GM12878 (cell line): ENCODE measurements around the gene CREB3. TPM values are rescaled to one million over a fixed set of nuclear protein-coding genes. Genes with fewer than 3 reads are reported as not detected.

Experiments
- ATAC-seq: fragments of 200-7000 bp; cut with Tn5 transposase; 3 replicates; pipeline ENCODE4 v1.9.1; 2020; ENCODE audit warnings: mild to moderate bottlenecking, moderate library complexity
- BruUV-seq: library from RNA; stranded (reverse); fragments of 400-500 nt; replicated peaks from 2 replicates; lab custom pipeline; 2021; lab: Mats Ljungman, UMichigan
- CTCF ChIA-PET: fragments of 300-600 bp; sonication (Branson Sonifier 250); formaldehyde crosslinking; extraction: SDS; loops from one replicate; lab custom pipeline; 2021; ENCODE audit warnings: inconsistent platforms; lab: Yijun Ruan, JAX
- POLR2A ChIA-PET: fragments of 350-600 bp; formaldehyde crosslinking; extraction: SDS; loops from one replicate; lab custom pipeline; 2021; ENCODE audit warnings: inconsistent platforms; lab: Charles Lee
- RAD21 ChIA-PET: fragments of 300-600 bp; sonication (Branson Sonifier 250); formaldehyde crosslinking; loops from one replicate; lab custom pipeline; 2023; ENCODE audit warnings: antibody characterized with exemption; ENCODE audit not compliant: unreplicated experiment; lab: Charles Lee
- SMC1A ChIA-PET: fragments of 300-600 bp; sonication (Branson Sonifier 250); formaldehyde crosslinking; loops from one replicate; lab custom pipeline; 2023; ENCODE audit not compliant: unreplicated experiment, uncharacterized antibody; lab: Charles Lee
- DNase-seq: peaks from one replicate; pipeline ENCODE4 v3.0.0-alpha.2; 2011; ENCODE audit warnings: low read depth, low spot score
- FAIRE-seq: peaks from 3 replicates; lab custom pipeline; 2011; peaks lifted over from hg19 to GRCh38; lab: Jason Lieb, UNC
- H2AFZ ChIP-seq: 2 replicates; pipeline ENCODE4 v1.6.0; 2011; ENCODE audit warnings: low read depth, low read length, control low read depth; ENCODE audit not compliant: control insufficient read depth
- H3K27ac ChIP-seq: 2 replicates; pipeline ENCODE4 v1.5.1; 2011; ENCODE audit warnings: control low read depth; ENCODE audit not compliant: control insufficient read depth, insufficient read depth
- H3K27me3 ChIP-seq, 2 experiments: replicated peaks in 1 of 2; 2 replicates each; pipeline versions ENCODE4 v1.6.0 to v1.6.1; 2011; ENCODE audit warnings: low read length in 1 of 2; ENCODE audit not compliant: control insufficient read depth in 2 of 2, insufficient read depth in 2 of 2
- H3K36me3 ChIP-seq, 2 experiments: 2 replicates each; pipeline ENCODE4 v1.5.1; 2011; ENCODE audit warnings: low read length in 1 of 2; ENCODE audit not compliant: control insufficient read depth in 2 of 2, insufficient read depth in 2 of 2
- H3K4me1 ChIP-seq: 2 replicates; pipeline ENCODE4 v1.6.1; 2011; ENCODE audit warnings: mild to moderate bottlenecking, low read length, moderate library complexity, mixed read lengths; ENCODE audit not compliant: control insufficient read depth, insufficient read depth
- H3K4me2 ChIP-seq: 2 replicates; pipeline ENCODE4 v1.6.0; 2011; ENCODE audit warnings: control low read depth; ENCODE audit not compliant: control insufficient read depth, insufficient read depth
- H3K4me3 ChIP-seq: fragments of 200-600 bp; sonication (generic); 2 replicates; pipeline ENCODE4 v1.5.1; 2016
- H3K79me2 ChIP-seq: 2 replicates; pipeline ENCODE4 v1.6.0; 2011; ENCODE audit warnings: low read length; ENCODE audit not compliant: control insufficient read depth, insufficient read depth
- H3K9ac ChIP-seq: 2 replicates; pipeline ENCODE4 v1.8.0; 2011; ENCODE audit warnings: low read length, control low read depth, mixed read lengths; ENCODE audit not compliant: control insufficient read depth, insufficient read depth
- H3K9me3 ChIP-seq: replicated peaks from 3 replicates; pipeline ENCODE4 v1.5.1; 2011; ENCODE audit warnings: mild to moderate bottlenecking, low read length; ENCODE audit not compliant: control insufficient read depth, insufficient read depth
- H4K20me1 ChIP-seq: 2 replicates; pipeline ENCODE4 v1.6.0; 2011; ENCODE audit not compliant: control insufficient read depth, insufficient read depth
- IKZF1 ChIP-seq: fragments of 450-650 bp; conservative IDR thresholded peaks from 2 replicates; pipeline ENCODE4 v1.6.1; 2017; ENCODE audit warnings: antibody characterized with exemption, mild to moderate bottlenecking
- NFYA ChIP-seq: IDR thresholded peaks from 2 replicates; pipeline ENCODE4 v1.6.1; 2011; ENCODE audit warnings: low read depth, mild to moderate bottlenecking, low read length, improper control_type of control experiment, borderline replicate concordance
- SREBF1 ChIP-seq: IDR thresholded peaks from 2 replicates; pipeline ENCODE4 v1.6.1; 2012; ENCODE audit warnings: mild to moderate bottlenecking, low read length
- ZNF24 ChIP-seq: fragments of 450-650 bp; IDR thresholded peaks from 2 replicates; pipeline ENCODE4 v1.6.1; 2017; ENCODE audit warnings: antibody characterized with exemption, mild to moderate bottlenecking
- WGBS: methylation state at CpG from one replicate; pipeline ENCODE4 v1.1.6; 2016; ENCODE audit warnings: low lambda C conversion rate; ENCODE audit not compliant: insufficient replicate concordance, insufficient coverage; ENCODE audit errors: missing lambda C conversion rate; 5-methylcytosine and 5-hydroxymethylcytosine counted together
- in situ Hi-C: fragments of 300-500 bp; cut with MboI; formaldehyde crosslinking; loops from 9 replicates; pipeline ENCODE4 v1.14.3; 2018; ENCODE audit warnings: mixed read lengths
- intact Hi-C: fragments of 100-400 bp; cut with micrococcal nuclease; formaldehyde crosslinking; loops from one replicate; pipeline ENCODE4 v1.14.2; 2022; ENCODE audit not compliant: unreplicated experiment
- polyA plus RNA-seq, 11 experiments: library from polyadenylated mRNA; depleted of rRNA in 4 of 11; unstranded in 6 of 11; stranded (reverse) in 5 of 11; fragments of >200 nt; fragmentation: Nextera tagmentation in 4 of 11; fragmentation: Illumina TruSeq in 1 of 11; extraction: Ambion mirVana in 4 of 11; extraction: Trizol in 1 of 11; gene quantifications; 1 replicate in 1 of 11; 2 replicates in 10 of 11; pipeline versions ENCODE4 v1.2.1 to v1.2.3, GENCODE V29; 2011 to 2016; ENCODE audit warnings: inconsistent platforms in 2 of 11, missing spikeins in 2 of 11, low read depth in 1 of 11
- total RNA-seq, 4 experiments: library from RNA; depleted of rRNA in 3 of 4; stranded (reverse); fragments of >200 nt in 3 of 4; fragmentation: Illumina TruSeq in 1 of 4; extraction: Trizol in 1 of 4; gene quantifications; 2 replicates each; pipeline versions ENCODE4 v1.2.1 to v1.2.3, GENCODE V29; 2013 to 2021

Gene CREB3
- total and polyA plus RNA-seq, 10 of the 15 experiments (the other 5 are each of a cell fraction or from before 2014, with no cell fraction given) = 9.8 to 38.9 (median 19.8) TPM

DNA sequence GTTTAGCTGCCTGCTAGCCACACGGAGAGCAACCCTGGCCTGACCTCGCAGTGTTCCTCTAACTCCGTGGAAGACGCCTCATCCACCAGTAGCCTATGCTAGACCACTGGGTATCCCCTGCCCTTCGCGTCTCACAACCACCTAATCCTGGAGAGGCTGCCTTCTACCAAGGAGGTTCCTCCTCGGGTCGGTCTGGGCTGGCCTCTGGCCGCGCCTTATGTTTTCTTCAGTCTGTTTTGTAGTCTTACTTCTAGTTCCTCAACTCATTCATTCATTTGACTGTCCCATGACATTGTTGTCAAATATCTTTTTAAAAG lies 41.2 kb upstream of the CREB3 start (continued):
- TF ChIP-seq IKZF1 (no peak), NFYA (no peak), ZNF24 (no peak)

DNA sequence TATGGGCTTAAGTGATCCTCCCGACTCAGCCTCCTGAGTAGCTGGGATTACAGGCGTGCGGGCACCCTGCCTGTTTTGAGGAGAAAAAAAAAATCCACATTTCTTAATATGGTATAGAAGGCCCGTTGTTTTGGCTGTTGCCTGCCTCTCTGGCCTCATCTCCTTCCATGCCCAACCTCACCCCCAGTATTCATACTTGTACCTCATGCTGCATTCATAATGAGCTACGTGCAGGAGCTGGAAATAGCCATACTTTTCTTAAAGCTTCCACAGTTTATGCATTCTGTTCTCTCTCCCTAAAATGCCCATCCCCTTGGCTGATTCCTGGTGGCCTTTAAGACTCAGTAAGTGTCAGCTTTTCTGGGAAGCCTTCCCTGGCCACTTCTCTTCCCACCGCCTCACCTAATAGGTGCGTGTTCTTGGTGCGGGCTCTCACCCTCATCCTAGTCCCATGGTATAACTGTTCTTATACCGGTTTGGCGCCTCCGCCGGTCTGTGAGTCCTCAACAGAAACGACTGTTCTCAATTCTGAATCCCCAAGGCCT lies 40.6 kb upstream of the CREB3 start:
- Histone ChIP-seq H3K9me3 (no peaks in the 10 kb centered on the region), H3K27ac (no peak overlapping the region), H3K9ac (no peak overlapping the region), H3K4me3 (no peak overlapping the region), H3K4me2 (no peak overlapping the region), H3K4me1 (peaks cover 3% of the 10 kb centered on the region; the same call in 1 of the 2 replicates), H3K36me3 (peaks cover 6 to 10% of the 10 kb centered on the region in 2 experiments; a peak in 2 of 4 replicates), H4K20me1 (no peaks in the 10 kb centered on the region), H3K27me3 (no peaks in the 10 kb centered on the region), H3K79me2 (no peaks in the 10 kb centered on the region; the same call in 1 of the 2 replicates), H2AFZ (no peak overlapping the region)
- ChIA-PET CTCF (interaction anchor here (0.8 to 15.2 kb wide), 5 partner anchors 20 to 98 kb away, joined by 3 to 227 read pairs (median 4); partner anchors contain the start of genes ARHGEF39, CCDC107 and RMRP), POLR2A (interaction anchor here (1.1 to 2.7 kb wide), 4 partner anchors 9 to 40 kb away, joined by 3 to 13 read pairs (median 6); partner anchors contain the start of genes CREB3 and TLN1), RAD21 (interaction anchor here (1.2 to 1.5 kb wide), 3 partner anchors 22 to 88 kb away, joined by 3 to 4 read pairs (median 4); no protein-coding TSS in a partner anchor), SMC1A (interaction anchor here (0.6 to 1.3 kb wide), 9 partner anchors 9 to 1394 kb away, joined by 3 to 4 read pairs (median 3); no protein-coding TSS in a partner anchor)
- BruUV-seq = no TSS peak
- ATAC-seq = no peak
- FAIRE-seq = no peak
- 91% methylated on average over 13 of the region's 13 CpGs for whole genome bisulfite sequencing
- TF ChIP-seq SREBF1 = no peak
- in situ Hi-C loops (no loop called here), intact Hi-C loops (no loop called here)
- DNase-seq = no peak
